Loucy (cell line): ENCODE measurements around the gene IL21R.

Experiments used
- CTCF ChIP-seq: fragments of 200-600 bp; sonication (generic); conservative IDR thresholded peaks from 2 replicates; pipeline ENCODE4 v1.5.1; 2014; ENCODE audit warnings: mild to moderate bottlenecking, antibody characterized with exemption, low read length
- EZH2phosphoT487 ChIP-seq: fragments of 200-600 bp; IDR thresholded peaks from 2 replicates; pipeline ENCODE4 v1.6.1; 2018; ENCODE audit warnings: antibody characterized with exemption, mild to moderate bottlenecking, moderate library complexity, borderline replicate concordance

- TF ChIP-seq CTCF: no peak
- no peak for TF ChIP-seq EZH2phosphoT487
Measured at GRCh38 chr16:27399969-27400368, 2.0 kb upstream of the IL21R start.
